ENCODE results near the gene ATP6V1E1. TPM values are rescaled to one million over a fixed set of nuclear protein-coding genes. Genes with fewer than 3 reads are reported as not detected.

ATP6V1E1 gene
- total RNA-seq, 1 experiment from 2014 or later: 88.1 TPM

GRCh38 chr22:17578136-17578754 lies 50.3 kb downstream of the ATP6V1E1 start:
- POLR2A ChIA-PET: no interaction called here
- H3K27me3 Mint-ChIP-seq (ENCODE audit: low read depth): no peaks in the 10 kb centered on the region
- no peak overlapping the region for H3K4me3 Mint-ChIP-seq
- DNase-seq (ENCODE audit: low spot score) (no peak), ATAC-seq (no peak)
- CTCF ChIA-PET: interaction anchor here (0.6 to 0.8 kb wide), 3 partner anchors 20 to 406 kb away, joined by 3 to 5 read pairs (median 5); no protein-coding TSS in a partner anchor
- H3K36me3 Mint-ChIP-seq: no peaks in the 10 kb centered on the region
- 0 out of 2 replicates have a peak, but pooled peaks cover 7% of the 10 kb centered on the region for H3K4me1 Mint-ChIP-seq
- no peaks in the 10 kb centered on the region for H3K9me3 Mint-ChIP-seq
- no peak overlapping the region for H3K27ac Mint-ChIP-seq
- TF ChIP-seq SMAD3 (CRISPR knock-in tag; IDR thresholded peaks at IDR 0.05; ENCODE audit: borderline replicate concordance) (no peak), ZBTB21 (CRISPR knock-in tag; IDR thresholded peaks at IDR 0.05; ENCODE audit: borderline replicate concordance) (no peak), OVOL2 (CRISPR knock-in tag; IDR thresholded peaks at IDR 0.05; ENCODE audit: borderline replicate concordance) (no peak), CBFB (CRISPR knock-in tag; IDR thresholded peaks at IDR 0.05; ENCODE audit: low read depth) (no peak), MYBL2 (CRISPR knock-in tag; IDR thresholded peaks at IDR 0.05) (no peak), MXD4 (CRISPR knock-in tag; IDR thresholded peaks at IDR 0.05; ENCODE audit: borderline replicate concordance) (no peak), CDX4 (CRISPR knock-in tag; IDR thresholded peaks at IDR 0.05; ENCODE audit: borderline replicate concordance) (no peak), ZNF396 (CRISPR knock-in tag; IDR thresholded peaks at IDR 0.05; ENCODE audit: borderline replicate concordance) (no peak), ZNF423 (CRISPR knock-in tag; IDR thresholded peaks at IDR 0.05) (no peak)

GRCh38 chr22:17576470-17576869 lies 52.1 kb downstream of the ATP6V1E1 start:
- ATAC-seq: no peak
- no peak overlapping the region for H3K27ac Mint-ChIP-seq
- H3K9me3 Mint-ChIP-seq: no peaks in the 10 kb centered on the region
- TF ChIP-seq FOXK1 (CRISPR knock-in tag; IDR thresholded peaks at IDR 0.05): no peak
- TF ChIP-seq AR (CRISPR knock-in tag; IDR thresholded peaks at IDR 0.05): no peak
- no peak for TF ChIP-seq ATF2 (CRISPR knock-in tag; IDR thresholded peaks at IDR 0.05; ENCODE audit: borderline replicate concordance, low read depth)
- no peak for TF ChIP-seq CREB1 (CRISPR knock-in tag; IDR thresholded peaks at IDR 0.05)
- no peak for TF ChIP-seq TEAD4 (CRISPR knock-in tag; IDR thresholded peaks at IDR 0.05)
- no peak for TF ChIP-seq MAX (CRISPR knock-in tag; IDR thresholded peaks at IDR 0.05)
- no peak for TF ChIP-seq ZNF532 (CRISPR knock-in tag; IDR thresholded peaks at IDR 0.05; ENCODE audit: borderline replicate concordance)
- no peak for TF ChIP-seq JAZF1 (CRISPR knock-in tag; IDR thresholded peaks at IDR 0.05)
- no peak for TF ChIP-seq KAT7 (CRISPR knock-in tag; IDR thresholded peaks at IDR 0.05; ENCODE audit: borderline replicate concordance)
- no peak for TF ChIP-seq ZNF121 (CRISPR knock-in tag; IDR thresholded peaks at IDR 0.05)
- CTCF ChIA-PET: interaction anchor here (1.3 to 2.1 kb wide), 2 partner anchors 18 to 405 kb away, joined by 5 to 6 read pairs; no protein-coding TSS in a partner anchor
- POLR2A ChIA-PET: no interaction called here
- H3K36me3 Mint-ChIP-seq: no peaks in the 10 kb centered on the region
- H3K27me3 Mint-ChIP-seq (ENCODE audit: low read depth): no peaks in the 10 kb centered on the region
- H3K4me1 Mint-ChIP-seq: 0 out of 2 replicates have a peak, but pooled peaks cover 7% of the 10 kb centered on the region
- DNase-seq (ENCODE audit: low spot score): no peak
- no peak overlapping the region for H3K4me3 Mint-ChIP-seq
